Astrocyte (in vitro differentiated cells and primary cell): ENCODE results near the gene CLK4. TPM values are rescaled to one million over a fixed set of nuclear protein-coding genes. Genes with fewer than 3 reads are reported as not detected.

Experiments used
- DNase-seq: peaks from one replicate; pipeline ENCODE4 v3.0.0-alpha.2; 2010; ENCODE audit warnings: low read depth
- FAIRE-seq: peaks from 2 replicates; lab custom pipeline; 2011; peaks lifted over from hg19 to GRCh38; lab: Jason Lieb, UNC
- H2AFZ ChIP-seq: 2 replicates; pipeline ENCODE4 v1.6.0; 2012; ENCODE audit warnings: low read depth, low read length, inconsistent platforms
- H3K27ac ChIP-seq: 2 replicates; pipeline ENCODE4 v1.5.1; 2011; ENCODE audit warnings: low read depth, low read length, inconsistent platforms
- H3K27me3 ChIP-seq: 2 replicates; pipeline ENCODE4 v1.6.0; 2011; ENCODE audit warnings: low read length, inconsistent platforms; ENCODE audit not compliant: insufficient read depth
- H3K36me3 ChIP-seq: 2 replicates; pipeline ENCODE4 v1.5.1; 2011; ENCODE audit warnings: low read length, inconsistent platforms; ENCODE audit not compliant: insufficient read depth
- H3K4me1 ChIP-seq: 2 replicates; pipeline ENCODE4 v1.5.1; 2011; ENCODE audit warnings: low read length, inconsistent platforms; ENCODE audit not compliant: insufficient read depth
- H3K4me2 ChIP-seq: 2 replicates; pipeline ENCODE4 v1.6.0; 2012; ENCODE audit warnings: low read length, inconsistent platforms
- H3K4me3 ChIP-seq: 2 replicates; pipeline ENCODE4 v1.5.1; 2011; ENCODE audit warnings: low read depth, mild to moderate bottlenecking, low read length, inconsistent platforms; ENCODE audit not compliant: insufficient read depth
- H3K79me2 ChIP-seq: 2 replicates; pipeline ENCODE4 v1.6.0; 2012; ENCODE audit warnings: mild to moderate bottlenecking, low read length, inconsistent platforms; ENCODE audit not compliant: insufficient read depth
- H3K9ac ChIP-seq: 2 replicates; pipeline ENCODE4 v1.6.0; 2012; ENCODE audit warnings: mild to moderate bottlenecking, low read length, inconsistent platforms
- H3K9me3 ChIP-seq: 2 replicates; pipeline ENCODE4 v1.5.1; 2012; ENCODE audit warnings: low read depth, mild to moderate bottlenecking, low read length, inconsistent platforms; ENCODE audit not compliant: insufficient read depth
- H4K20me1 ChIP-seq: 2 replicates; pipeline ENCODE4 v1.6.0; 2012; ENCODE audit warnings: low read length, inconsistent platforms; ENCODE audit not compliant: insufficient read depth
- H3K27ac Mint-ChIP-seq: one replicate; pipeline ENCODE4 v1.8.0; 2021; ENCODE audit warnings: mild to moderate bottlenecking, mixed read lengths; ENCODE audit not compliant: unreplicated experiment
- H3K27me3 Mint-ChIP-seq: one replicate; pipeline ENCODE4 v1.8.0; 2021; ENCODE audit warnings: low read depth, mixed read lengths; ENCODE audit not compliant: unreplicated experiment
- H3K36me3 Mint-ChIP-seq: one replicate; pipeline ENCODE4 v1.8.0; 2021; ENCODE audit warnings: low read depth, mixed read lengths; ENCODE audit not compliant: unreplicated experiment
- H3K4me1 Mint-ChIP-seq: one replicate; pipeline ENCODE4 v1.8.0; 2021; ENCODE audit warnings: low read depth, mixed read lengths; ENCODE audit not compliant: unreplicated experiment
- H3K4me3 Mint-ChIP-seq: one replicate; pipeline ENCODE4 v1.8.0; 2021; ENCODE audit warnings: mild to moderate bottlenecking, moderate library complexity, mixed read lengths; ENCODE audit not compliant: unreplicated experiment
- H3K9me3 Mint-ChIP-seq: one replicate; pipeline ENCODE4 v1.8.0; 2021; ENCODE audit warnings: mild to moderate bottlenecking, mixed read lengths; ENCODE audit not compliant: unreplicated experiment
- CTCF ChIP-seq: IDR thresholded peaks from 2 replicates; pipeline ENCODE4 v1.5.1; 2011; ENCODE audit warnings: low read depth, mild to moderate bottlenecking, inconsistent platforms, low read length, moderate library complexity; ENCODE audit not compliant: insufficient read depth
- EZH2 ChIP-seq: IDR thresholded peaks from 2 replicates; pipeline ENCODE4 v1.6.1; 2012; ENCODE audit warnings: mild to moderate bottlenecking, low read length, inconsistent platforms; ENCODE audit not compliant: insufficient read depth
- total RNA-seq: library from RNA; stranded (reverse); gene quantifications from 2 replicates; pipeline ENCODE4 v1.2.1, GENCODE V29; 2021

The CLK4 gene
- total RNA-seq, 1 donor from 2014 or later = 16.5 TPM

GRCh38 chr5:178624631-178625546 lies 2.0 kb downstream of the CLK4 start:
- H3K4me1 ChIP-seq = peaks cover 4% of the 10 kb centered on the region
- Mint-ChIP-seq H3K4me1 (peaks cover 7% of the 10 kb centered on the region), H3K27ac (peak overlapping the region; percentile 2), H3K27me3 (no peaks in the 10 kb centered on the region), H3K9me3 (no peaks in the 10 kb centered on the region), H3K4me3 (peak overlapping the region; percentile 87), H3K36me3 (peaks cover 7% of the 10 kb centered on the region)
- H3K79me2 ChIP-seq = peaks cover 68% of the 10 kb centered on the region
- H2AFZ ChIP-seq = peak overlapping the region; percentile 6
- peak overlapping the region; percentile 88 for H3K4me2 ChIP-seq
- peaks cover 24% of the 10 kb centered on the region for H3K36me3 ChIP-seq
- TF ChIP-seq EZH2 = no peak
- no peak for TF ChIP-seq CTCF
- H4K20me1 ChIP-seq = peaks cover 44% of the 10 kb centered on the region
- H3K4me3 ChIP-seq = peak overlapping the region; percentile 92
- FAIRE-seq (no peak), DNase-seq (peak; percentile 12)
- H3K9ac ChIP-seq = peak overlapping the region; percentile 97
- H3K27ac ChIP-seq = peak overlapping the region; percentile 98
- no peaks in the 10 kb centered on the region for H3K27me3 ChIP-seq
- H3K9me3 ChIP-seq = no peaks in the 10 kb centered on the region

- Histone ChIP-seq H3K4me1 (peaks cover 4% of the 10 kb centered on the region), H3K36me3 (peaks cover 31% of the 10 kb centered on the region), H3K9me3 (no peaks in the 10 kb centered on the region), H2AFZ (no peak overlapping the region), H4K20me1 (peaks cover 51% of the 10 kb centered on the region), H3K9ac (no peak overlapping the region), H3K27ac (no peak overlapping the region), H3K27me3 (no peaks in the 10 kb centered on the region), H3K79me2 (peaks cover 79% of the 10 kb centered on the region), H3K4me2 (no peak overlapping the region), H3K4me3 (no peak overlapping the region)
- H3K4me1 Mint-ChIP-seq = peaks cover 7% of the 10 kb centered on the region
- H3K27me3 Mint-ChIP-seq = no peaks in the 10 kb centered on the region
- H3K9me3 Mint-ChIP-seq = no peaks in the 10 kb centered on the region
- no peak for FAIRE-seq
- no peak for DNase-seq
- H3K36me3 Mint-ChIP-seq = peaks cover 12% of the 10 kb centered on the region
- no peak overlapping the region for H3K27ac Mint-ChIP-seq
- no peak overlapping the region for H3K4me3 Mint-ChIP-seq
- TF ChIP-seq EZH2 = no peak
- TF ChIP-seq CTCF = no peak
These were observed 4.1 kb downstream of the CLK4 start for GRCh38 chr5:178622679-178623247.
